Stimulated activated naive CD8-positive, alpha-beta T cell treated with anti-CD3 and anti-CD28 coated beads, Interleukin-15, Interleukin-2, amounts not matched to agents 100 U/mL and 50 U/mL, for 24 hours (primary cell): ENCODE data around the gene MAPK9.
"Not testable (repeated sequence)": the region's sequence is repeated elsewhere in the genome, so short reads cannot be mapped to it uniquely, and the experiment has no call there.

Source experiments
- ATAC-seq: fragments of 150-1000 bp; cut with Tn5 transposase; one replicate; pipeline ENCODE4 v1.10.0; 2021
- DNase-seq: peaks from one replicate; pipeline ENCODE4 v3.0.0; 2021

Gene MAPK9

GRCh38 chr5:180235077-180235476 is 56.8 kb downstream of the MAPK9 start:
- ATAC-seq: no peak
- no peak for DNase-seq

GRCh38 chr5:180234271-180234670 is 57.6 kb downstream of the MAPK9 start:
- DNase-seq: no peak
- ATAC-seq: no peak

GRCh38 chr5:180233729-180234128 is 58.2 kb downstream of the MAPK9 start:
- no peak for ATAC-seq
- no peak for DNase-seq

- DNase-seq (no peak), ATAC-seq (no peak)
These were observed 61.9 kb downstream of the MAPK9 start for GRCh38 chr5:180230017-180230416.

- DNase-seq (no peak), ATAC-seq (no peak)
These were observed 69.8 kb downstream of the MAPK9 start for GRCh38 chr5:180222056-180222455.

GRCh38 chr5:180217797-180218196 is 74.1 kb downstream of the MAPK9 start:
- ATAC-seq: no peak
- no peak for DNase-seq

GRCh38 chr5:180216646-180217171 is 75.2 kb downstream of the MAPK9 start:
- ATAC-seq (no peak), DNase-seq (no peak)

GRCh38 chr5:180215783-180216630 is 75.9 kb downstream of the MAPK9 start:
- no peak for DNase-seq
- ATAC-seq: no peak

GRCh38 chr5:180214870-180215770 is 76.8 kb downstream of the MAPK9 start:
- no peak for DNase-seq
- ATAC-seq: no peak

GRCh38 chr5:180213657-180214207 is 78.2 kb downstream of the MAPK9 start:
- ATAC-seq (no peak), DNase-seq (no peak)

GRCh38 chr5:180213256-180213600 is 78.7 kb downstream of the MAPK9 start:
- no peak for DNase-seq

GRCh38 chr5:180212363-180213255 is 79.3 kb downstream of the MAPK9 start:
- ATAC-seq (no peak), DNase-seq (no peak)

More at GRCh38 chr5:180213256-180213600, 78.7 kb downstream of the MAPK9 start:
- ATAC-seq: no peak

GRCh38 chr5:180211761-180212035 is 80.2 kb downstream of the MAPK9 start:
- no peak for ATAC-seq
- no peak for DNase-seq

- ATAC-seq (no peak), DNase-seq (no peak)
These were observed 80.7 kb downstream of the MAPK9 start for GRCh38 chr5:180210961-180211760.

- ATAC-seq, DNase-seq: not testable (repeated sequence)
These were observed 81.8 kb downstream of the MAPK9 start for GRCh38 chr5:180210077-180210476.

- DNase-seq (peak; percentile 76), ATAC-seq (peak; percentile 85)
These were observed 82.7 kb downstream of the MAPK9 start, which contains the start of gene RASGEF1C for GRCh38 chr5:180209137-180209581. Gene RASGEF1C (minus strand): TSS chr5:180209211. CDS start chr5:180138052, 71,159 bp downstream.

- DNase-seq: peak; percentile 17
- peak; percentile 10 for ATAC-seq
These were observed 83.3 kb downstream of the MAPK9 start for GRCh38 chr5:180208435-180209081.

GRCh38 chr5:180208038-180208434 is 83.8 kb downstream of the MAPK9 start:
- no peak for DNase-seq
- ATAC-seq: no peak

GRCh38 chr5:180207593-180207992 is 84.3 kb downstream of the MAPK9 start:
- DNase-seq (no peak), ATAC-seq (no peak)

- ATAC-seq (no peak), DNase-seq (no peak)
These were observed 84.9 kb downstream of the MAPK9 start for GRCh38 chr5:180206993-180207392.
